HG03575 (cell line): ENCODE results near the gene GSTP1.
"Not testable (repeated sequence)": the region's sequence is repeated elsewhere in the genome, so short reads cannot be mapped to it uniquely, and the experiment has no call there.

Experiments
- ATAC-seq: cut with Tn5 transposase; IDR thresholded peaks from one replicate; pipeline ENCODE4 v1.9.1; 2021; ENCODE audit not compliant: unreplicated experiment, insufficient number of reproducible peaks, low FRiP score; ENCODE audit errors: extremely low read depth

Gene GSTP1

GRCh38 chr11:67623795-67624194 lies 40.2 kb downstream of the GSTP1 start:
- not testable (repeated sequence) for ATAC-seq

DNA sequence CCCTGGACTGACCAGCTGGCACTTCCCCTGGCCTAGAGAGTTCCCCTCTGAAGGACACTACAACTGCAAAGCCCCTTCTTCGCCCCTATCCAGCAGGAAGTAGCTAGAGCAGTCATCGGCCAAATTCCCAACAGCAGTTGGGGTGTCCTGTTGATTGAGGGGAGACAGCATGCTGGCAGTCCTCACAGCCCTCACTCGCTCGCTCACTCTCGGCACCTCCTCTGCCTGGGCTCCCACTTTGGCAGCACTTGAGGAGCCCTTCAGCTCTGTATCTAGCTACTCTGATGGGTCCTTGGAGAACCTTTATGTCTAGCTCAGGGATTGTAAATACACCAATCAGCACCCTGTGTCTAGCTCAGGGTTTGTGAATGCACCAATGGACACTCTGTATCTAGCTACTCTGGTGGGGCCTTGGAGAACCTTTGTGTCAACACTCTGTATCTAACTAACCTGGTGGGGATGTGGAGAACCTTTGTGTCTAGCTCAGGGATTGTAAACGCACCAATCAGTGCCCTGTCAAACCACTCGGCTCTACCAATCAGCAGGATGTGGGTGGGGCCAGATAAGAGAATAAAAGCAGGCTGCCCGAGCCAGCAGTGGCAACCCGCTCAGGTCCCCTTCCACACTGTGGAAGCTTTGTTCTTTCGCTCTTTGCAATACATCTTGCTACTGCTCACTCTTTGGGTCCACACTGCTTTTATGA lies 42.7 kb downstream of the GSTP1 start:
- not testable (repeated sequence) for ATAC-seq

- ATAC-seq: no peak
Measured at GRCh38 chr11:67626970-67627369, 43.4 kb downstream of the GSTP1 start.

DNA sequence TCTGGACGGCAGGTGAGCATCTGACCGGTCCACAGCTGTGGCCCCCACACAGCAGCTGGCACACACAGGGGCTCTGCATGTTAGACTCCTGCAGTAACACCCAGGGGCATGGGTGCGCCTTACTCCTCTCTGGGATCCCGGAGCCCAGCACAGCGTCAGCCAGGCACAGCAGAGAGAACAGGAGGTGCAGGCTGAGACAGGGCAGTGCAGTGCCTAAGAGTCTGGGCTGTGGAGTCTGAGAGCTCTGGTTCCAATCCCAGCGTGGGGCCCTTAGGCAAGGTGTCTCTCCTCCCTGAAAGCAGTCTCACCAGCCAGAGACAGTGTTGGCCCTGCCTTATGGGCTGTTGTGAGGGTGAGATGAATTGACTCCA lies 43.8 kb downstream of the GSTP1 start:
- ATAC-seq: no peak

- no peak for ATAC-seq
Measured at GRCh38 chr11:67627812-67628624, 44.4 kb downstream of the GSTP1 start.

GRCh38 chr11:67628710-67629385 lies 45.2 kb downstream of the GSTP1 start:
- ATAC-seq: no peak

DNA sequence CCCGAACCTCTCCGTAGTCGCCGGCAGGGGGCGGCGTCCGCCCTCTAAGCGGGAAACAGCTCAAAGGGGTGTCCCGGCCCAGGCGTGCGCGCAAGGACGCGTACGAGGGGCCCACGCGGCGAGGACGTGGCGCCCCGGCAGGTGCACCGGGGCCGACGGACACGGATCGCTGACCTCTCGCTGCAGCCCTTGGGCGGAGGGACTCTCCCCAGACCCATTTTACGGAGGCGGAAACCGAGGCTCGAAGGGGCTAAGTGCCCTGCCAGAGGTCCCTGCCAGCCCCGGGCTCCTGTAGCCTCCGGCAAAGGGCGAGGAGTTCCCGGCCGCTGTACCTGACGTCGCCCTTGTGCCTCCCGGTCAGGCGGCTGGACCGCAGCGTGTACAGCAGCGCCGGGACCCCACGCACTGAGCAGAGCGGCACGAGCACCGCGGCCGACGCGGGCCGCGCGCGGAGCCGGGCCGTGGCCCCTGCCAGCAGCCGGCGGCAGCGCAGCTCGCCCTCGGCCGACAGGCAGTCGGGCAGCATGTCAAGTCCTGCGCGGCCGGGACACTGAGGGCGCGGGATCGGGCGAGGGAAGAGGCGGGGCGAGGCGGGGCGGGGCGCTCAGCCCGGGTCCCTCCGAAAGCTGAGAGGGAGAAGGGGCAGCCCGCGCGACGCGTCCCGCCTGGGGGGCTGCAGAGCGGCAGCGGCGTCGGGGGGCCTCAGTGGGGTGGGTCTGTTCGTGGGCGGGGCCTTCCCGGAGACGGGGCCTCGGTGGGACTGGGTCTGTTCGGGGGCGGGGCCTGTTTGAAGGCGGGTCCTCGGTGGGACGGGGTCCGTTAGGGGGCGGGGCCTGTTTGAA lies 46.0 kb downstream of the GSTP1 start, which contains the start of gene NUDT8:
Gene NUDT8, minus strand, starts transcription at position 552 of the 842 bp plus-strand sequence. Its CDS starts 26 bp downstream, at position 526.
- ATAC-seq: no peak

DNA sequence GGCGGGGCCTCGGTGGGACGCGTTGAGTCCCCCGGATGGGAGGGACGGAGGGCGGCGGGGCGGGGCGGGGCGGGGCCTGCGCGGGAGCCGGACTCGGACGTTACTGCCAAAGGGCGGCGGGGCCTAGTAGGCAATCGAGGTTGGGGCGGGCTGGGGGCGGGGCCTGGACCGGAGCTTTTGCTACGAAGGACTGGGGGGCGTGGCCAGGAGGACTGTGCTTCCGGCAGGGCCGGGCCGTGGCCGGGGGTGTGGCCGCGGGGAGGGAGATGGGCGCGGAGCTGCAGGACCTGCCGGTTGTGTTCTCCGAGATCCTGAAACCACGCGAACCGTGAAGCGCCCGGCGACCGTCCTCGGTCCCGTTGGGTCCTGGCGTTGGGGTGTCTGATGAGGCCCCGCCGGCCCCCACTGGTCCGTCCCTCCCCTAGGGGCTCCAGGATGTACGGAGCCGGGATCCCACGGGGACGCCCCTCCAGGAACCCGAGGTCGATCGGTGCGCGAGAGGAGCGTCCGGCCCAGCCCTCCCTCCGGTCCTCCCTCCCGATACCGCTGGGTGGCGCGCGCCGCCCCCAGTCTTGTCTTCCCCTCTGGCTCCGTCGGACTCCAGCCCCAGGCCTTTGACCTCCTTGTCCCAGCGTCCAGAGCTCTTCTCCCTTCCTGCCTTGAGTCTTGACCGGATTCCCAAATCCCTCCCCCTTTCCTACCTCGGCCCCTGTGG lies 46.8 kb downstream of the GSTP1 start:
- ATAC-seq: no peak

GRCh38 chr11:67630943-67631331 lies 47.3 kb downstream of the GSTP1 start:
- no peak for ATAC-seq

- ATAC-seq: no peak
Measured at GRCh38 chr11:67631411-67631810, 47.8 kb downstream of the GSTP1 start.

DNA sequence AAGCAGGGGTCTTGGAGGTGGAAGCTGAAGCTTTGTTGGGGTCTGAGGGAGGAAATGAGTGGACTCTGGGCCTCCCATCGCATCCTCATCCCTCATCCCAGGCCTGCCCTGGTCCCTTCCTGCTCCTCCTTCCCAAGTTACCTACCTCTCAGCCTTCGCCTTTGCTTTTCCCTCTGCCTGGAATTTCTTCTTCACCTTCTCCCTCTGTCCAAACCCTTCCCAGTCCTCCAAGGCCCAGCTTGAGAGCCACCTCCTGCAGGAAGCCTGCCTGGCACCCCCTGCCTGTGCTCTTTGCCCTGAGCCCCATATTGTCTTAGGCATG lies 48.2 kb downstream of the GSTP1 start:
- ATAC-seq: no peak

DNA sequence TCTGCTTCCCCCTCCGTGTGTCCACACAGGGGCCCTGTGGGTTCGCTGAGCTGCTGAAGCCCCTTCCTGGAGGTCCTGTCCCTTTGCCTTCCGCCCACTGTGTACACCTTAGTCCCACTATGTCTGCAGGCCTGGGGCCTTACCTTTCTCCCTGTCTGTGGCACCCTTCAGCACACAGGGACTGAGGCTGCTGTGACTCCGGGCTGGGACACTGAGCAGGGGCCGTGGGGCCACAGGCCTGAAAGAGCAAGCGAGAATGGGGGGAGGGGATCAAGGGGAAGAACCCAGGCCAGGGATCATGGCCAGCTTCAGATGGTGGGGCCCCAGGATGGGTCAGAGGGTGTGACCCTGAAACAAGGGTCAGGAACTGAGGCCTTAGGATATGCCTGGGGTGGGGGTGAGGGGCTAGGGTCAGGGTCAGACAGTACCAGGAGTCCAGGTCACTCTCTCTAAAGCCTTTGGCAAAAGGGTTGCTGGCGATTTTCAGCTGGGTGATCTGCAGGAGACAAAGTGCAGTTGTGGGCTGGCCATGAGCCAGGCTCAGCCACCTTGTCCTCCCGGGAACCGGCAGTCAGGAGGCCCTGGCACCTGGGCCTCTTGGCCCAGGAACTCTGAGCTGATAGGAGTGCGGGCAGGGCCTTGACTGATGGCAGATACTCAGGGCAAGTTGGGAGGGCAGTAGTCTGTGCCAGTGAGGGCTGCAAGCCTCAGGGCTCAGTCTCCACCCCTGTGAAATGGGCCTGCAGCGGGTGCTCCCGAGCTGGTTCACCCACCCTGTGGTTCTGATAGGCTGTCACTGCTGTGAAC lies 48.8 kb downstream of the GSTP1 start:
- no peak for ATAC-seq

GRCh38 chr11:67632982-67633755 lies 49.6 kb downstream of the GSTP1 start:
- ATAC-seq: no peak

- no peak for ATAC-seq
Measured at GRCh38 chr11:67633758-67634365, 50.2 kb downstream of the GSTP1 start.

- no peak for ATAC-seq
Measured at GRCh38 chr11:67634366-67635230, 51.0 kb downstream of the GSTP1 start.

GRCh38 chr11:67635231-67635521 lies 51.6 kb downstream of the GSTP1 start:
- no peak for ATAC-seq
